HG02571 (cell line): ENCODE data around the gene SP2.

Source experiments
- ATAC-seq: cut with Tn5 transposase; IDR thresholded peaks from one replicate; pipeline ENCODE4 v1.9.1; 2021; ENCODE audit warnings: mild to moderate bottlenecking, moderate library complexity; ENCODE audit not compliant: unreplicated experiment

SP2 gene

DNA sequence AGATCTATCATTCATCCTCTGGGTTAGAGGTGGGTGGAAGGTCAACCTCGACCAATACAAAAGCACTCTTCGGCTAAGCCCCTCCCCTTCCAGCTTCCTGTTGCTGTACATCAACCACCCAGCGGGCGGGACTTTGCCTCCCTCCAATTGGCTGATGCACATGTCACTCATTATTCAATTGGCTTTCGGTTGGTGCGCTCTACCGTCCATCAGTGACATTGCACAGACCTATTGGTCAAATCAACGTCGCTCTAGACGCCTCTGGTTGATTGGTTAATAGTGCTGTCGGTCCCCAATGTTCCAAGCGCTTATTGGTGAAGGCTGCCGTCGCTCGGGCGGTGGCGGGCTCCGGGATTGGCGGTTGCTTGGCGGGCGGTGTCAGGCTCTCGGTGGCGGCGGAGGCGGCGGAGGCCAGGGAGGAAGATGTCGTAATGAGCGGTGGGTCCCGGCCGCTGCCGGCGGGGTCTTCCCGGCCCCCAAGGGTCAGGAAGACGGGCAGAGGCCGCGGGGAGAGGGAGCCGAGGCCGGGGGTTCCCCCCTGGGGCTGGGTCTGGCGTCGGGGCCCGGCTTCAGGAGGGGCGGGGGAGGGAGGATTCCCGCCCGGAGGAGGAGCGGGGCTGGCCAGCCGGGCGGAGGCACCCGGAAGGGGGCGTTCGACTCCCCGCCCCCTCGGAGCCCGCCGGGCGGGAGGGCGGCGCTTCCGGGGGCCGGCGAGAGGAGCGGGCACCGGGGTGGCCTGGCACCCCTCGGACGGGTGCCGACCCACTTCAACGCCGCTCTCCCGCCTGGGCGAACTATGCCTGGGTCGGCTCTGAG, at the start of gene SP2:
SP2 (plus strand) TSS at position 381 of the 816 bp plus-strand sequence; CDS start at position 432, 51 bp downstream.
- ATAC-seq: peak; percentile 87

DNA sequence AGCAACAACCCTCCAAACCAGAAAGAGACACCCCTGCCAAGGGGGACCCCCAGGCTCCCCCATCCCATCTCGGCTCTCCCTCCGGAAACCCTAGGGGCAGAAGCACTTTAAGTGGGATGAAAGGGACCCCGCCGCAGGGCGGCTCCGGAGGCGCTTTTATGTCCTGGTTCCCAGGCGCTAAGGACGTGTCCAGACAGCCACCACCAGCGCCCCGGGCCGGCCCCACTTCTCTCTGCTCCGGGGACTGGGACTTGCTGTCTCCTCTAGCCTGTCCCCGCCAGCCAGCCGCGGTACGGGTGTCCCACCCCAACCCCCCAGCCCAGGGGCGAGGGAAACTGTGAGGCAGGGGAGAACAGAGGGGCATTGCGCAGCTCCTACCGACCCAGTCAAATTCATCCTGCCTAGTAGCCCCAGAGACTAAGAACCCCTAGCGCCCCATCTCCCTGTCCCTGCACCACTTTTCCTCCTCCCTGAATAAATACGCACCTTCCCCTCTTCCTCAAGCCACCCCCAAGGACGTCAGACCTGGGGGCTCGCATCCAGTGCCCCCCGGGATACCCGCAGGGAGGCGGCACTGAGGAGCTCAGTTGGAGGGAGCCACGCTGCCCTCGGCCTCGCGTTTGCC, 49.2 kb upstream of the SP2 start:
- no peak for ATAC-seq

- ATAC-seq: no peak
These were observed 48.5 kb upstream of the SP2 start for GRCh38 chr17:47847341-47848197.

- no peak for ATAC-seq
These were observed 47.9 kb upstream of the SP2 start for GRCh38 chr17:47848198-47848513.

DNA sequence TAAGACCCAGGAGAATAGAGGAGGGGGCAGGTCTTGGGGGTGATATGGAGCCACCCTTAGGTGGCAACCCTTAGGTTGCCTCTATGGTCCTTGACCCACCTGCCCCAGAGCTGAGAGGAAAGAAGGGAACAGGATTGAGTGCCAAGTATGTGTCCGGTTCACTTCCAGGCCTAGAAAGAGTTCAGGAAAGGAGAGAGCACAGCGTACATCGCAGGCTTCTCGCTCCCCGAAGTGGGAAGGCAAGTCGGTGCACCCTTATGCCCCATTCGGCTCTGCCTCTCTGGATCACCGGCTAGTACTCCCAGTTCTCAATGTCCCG, 45.7 kb upstream of the SP2 start:
- ATAC-seq: no peak

- no peak for ATAC-seq
These were observed 45.1 kb upstream of the SP2 start, which contains the start of gene SP6 for GRCh38 chr17:47850692-47851573. Gene SP6 (minus strand): TSS chr17:47851163. CDS start chr17:47848429, 2,734 bp downstream.

GRCh38 chr17:47851764-47852112, 44.3 kb upstream of the SP2 start:
- no peak for ATAC-seq

GRCh38 chr17:47852113-47852949, 43.7 kb upstream of the SP2 start:
- no peak for ATAC-seq

GRCh38 chr17:47853616-47854015, 42.4 kb upstream of the SP2 start:
- ATAC-seq: no peak

GRCh38 chr17:47855737-47856136, 40.3 kb upstream of the SP2 start:
- ATAC-seq: no peak

DNA sequence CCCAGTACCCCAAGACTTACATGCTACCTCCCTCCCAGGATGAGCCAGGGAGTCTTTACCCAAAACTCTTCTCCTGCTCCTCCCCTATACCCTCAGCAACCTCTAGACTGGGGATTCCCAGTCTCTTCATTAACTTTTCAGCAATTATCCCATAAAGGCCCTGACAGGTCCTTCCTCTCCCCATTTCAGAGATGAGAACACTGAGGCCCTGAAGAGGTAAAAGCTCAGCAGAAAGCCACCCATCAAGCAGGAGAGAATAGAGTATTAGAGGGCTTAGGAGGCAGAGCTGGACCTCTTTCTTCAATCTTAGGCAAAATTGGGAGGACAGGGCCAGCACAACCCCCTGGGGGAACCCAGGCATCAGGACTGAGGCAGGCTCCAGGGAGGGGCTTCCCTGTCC, 39.2 kb upstream of the SP2 start:
- no peak for ATAC-seq

DNA sequence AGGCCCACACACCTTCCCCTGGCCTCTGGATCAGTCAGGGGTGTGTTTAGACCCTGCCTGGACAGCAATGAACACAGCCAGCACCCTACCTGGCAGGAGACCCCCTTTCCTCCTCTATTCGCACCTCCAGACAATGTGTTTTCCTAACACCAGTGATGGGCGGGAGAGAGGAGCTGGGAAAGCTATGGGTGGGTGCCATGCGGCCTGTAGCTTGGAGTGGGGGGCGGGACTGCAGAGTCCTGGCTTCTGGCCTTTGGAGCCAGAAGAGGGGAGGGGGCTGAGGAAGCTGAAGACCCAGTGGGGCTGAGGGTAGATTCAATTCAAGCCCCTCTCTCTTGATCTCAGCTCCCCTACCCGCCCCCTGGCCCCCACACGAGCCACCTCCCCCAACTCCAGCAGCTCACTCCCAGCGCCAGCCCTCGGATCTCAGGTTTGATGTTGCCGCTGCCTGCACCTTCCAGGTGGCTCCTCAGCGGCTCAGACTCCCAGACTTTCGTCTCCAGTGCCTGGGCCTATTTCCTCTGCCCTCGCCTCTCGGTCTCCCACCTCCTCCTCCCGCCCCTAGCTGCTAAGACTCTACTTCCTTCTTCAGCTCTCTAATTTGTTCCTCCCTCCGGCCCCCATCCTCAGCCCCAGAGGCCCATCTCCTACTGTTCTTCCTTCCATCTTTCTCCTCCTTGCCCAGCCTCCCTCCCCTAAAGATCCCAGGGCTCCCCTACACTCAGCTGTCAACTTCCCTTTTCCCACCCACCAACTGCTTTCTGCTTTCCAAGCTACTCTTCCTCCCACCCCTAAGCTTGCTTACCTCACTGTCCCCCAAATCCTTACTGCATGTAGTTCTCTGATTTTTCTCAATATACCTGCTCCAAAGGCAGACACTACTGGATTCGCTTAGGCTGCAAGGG, 38.2 kb upstream of the SP2 start:
- ATAC-seq: no peak

DNA sequence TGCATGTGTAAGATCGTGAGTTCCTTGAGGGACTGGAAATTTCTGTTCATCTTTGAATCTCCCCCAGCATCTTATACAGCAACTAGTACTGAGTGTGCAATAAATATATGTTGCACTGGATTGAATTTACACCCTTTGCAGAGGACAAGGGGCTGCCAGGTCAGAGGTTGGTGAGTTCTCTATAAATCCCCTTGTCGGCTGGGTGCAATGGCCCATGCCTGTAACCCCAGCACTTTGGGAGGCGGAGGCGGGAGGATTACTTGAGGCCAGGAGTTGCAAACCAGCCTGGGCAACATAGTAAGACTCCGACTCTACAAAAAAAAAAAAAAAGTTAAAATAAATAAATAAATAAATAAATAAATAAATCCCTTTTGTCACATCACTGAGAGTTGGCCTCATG, 35.6 kb upstream of the SP2 start:
- no peak for ATAC-seq

DNA sequence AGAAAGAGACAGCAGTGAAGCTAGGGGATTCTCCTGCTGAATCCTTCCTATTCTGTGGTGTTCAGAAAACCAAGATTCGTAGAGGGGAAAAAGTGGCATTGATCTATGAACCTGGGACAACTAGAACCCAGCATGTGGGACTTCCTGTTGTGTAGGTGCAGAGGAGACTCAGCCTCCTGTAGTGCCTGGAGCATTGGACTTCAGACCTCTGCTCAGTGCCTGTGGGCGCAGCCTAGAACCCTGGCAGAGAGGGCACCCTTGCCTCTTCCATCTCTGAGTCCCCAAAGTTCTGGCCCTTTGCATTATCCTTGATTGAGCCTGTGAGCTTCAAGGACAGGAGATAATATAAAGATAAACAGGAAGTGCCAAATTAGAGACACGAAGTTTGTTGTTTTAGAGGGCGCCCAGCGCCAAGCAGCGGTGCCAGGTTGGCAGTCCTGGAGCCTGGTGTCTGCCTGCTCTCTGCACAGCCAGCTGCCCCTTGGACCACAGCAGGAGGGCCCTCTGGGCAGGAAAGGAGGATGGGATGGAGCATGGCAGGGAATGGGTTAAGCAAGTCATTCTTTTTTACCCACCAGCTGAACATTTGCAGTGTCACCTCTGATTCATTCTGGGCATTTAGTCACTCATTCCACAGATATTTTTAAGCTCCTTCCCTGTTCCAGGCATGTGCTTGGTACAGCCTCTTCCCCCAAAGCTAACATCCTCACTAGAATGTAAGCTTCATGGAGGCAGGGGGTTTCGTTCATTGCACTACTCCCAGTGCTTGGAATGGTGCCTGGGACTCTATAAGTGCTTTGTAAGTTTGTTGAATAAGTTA, 33.2 kb upstream of the SP2 start:
- ATAC-seq: no peak

DNA sequence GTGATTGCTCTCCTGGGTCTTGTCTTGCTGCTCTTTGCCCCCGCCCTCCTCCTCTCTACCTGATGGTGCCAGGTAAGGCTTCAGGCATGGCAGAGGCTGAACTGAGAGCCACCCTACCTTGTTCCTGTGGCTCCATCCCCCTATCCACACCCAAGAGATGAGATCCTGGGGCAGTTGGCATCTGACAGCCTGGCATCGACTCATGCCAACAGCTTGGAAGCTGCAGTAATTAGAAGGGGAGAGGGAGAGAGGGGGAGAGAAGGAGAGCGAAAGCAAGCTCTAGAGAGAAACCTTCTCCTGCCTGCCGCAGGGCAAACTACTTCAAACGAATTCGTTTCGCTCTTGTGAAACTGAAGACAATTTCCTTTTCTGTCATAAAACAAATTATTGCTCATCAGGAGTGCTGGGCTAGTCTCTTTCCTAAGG, 31.2 kb upstream of the SP2 start:
- no peak for ATAC-seq

GRCh38 chr17:47866941-47867340, 29.1 kb upstream of the SP2 start:
- no peak for ATAC-seq

- ATAC-seq: no peak
These were observed 28.1 kb upstream of the SP2 start for GRCh38 chr17:47867813-47868533.
